HEK293 (cell line): ENCODE measurements around the gene ZNF324.
A peak's percentile ranks its signal among the peaks of the same experiment; 100 is the strongest.

ENCODE experiments used
- KLF7 ChIP-seq: fragments of 450-650 bp; formaldehyde crosslinking; IDR thresholded peaks from 2 replicates; pipeline ENCODE4 v1.5.1; 2016; ENCODE audit warnings: missing biosample characterization, missing genetic modification characterization, borderline replicate concordance
- MZF1 ChIP-seq: fragments of 450-650 bp; formaldehyde crosslinking; IDR thresholded peaks from 2 replicates; pipeline ENCODE4 v1.5.1; 2017; ENCODE audit warnings: missing biosample characterization, missing genetic modification characterization, borderline replicate concordance
- PRDM1 ChIP-seq: fragments of 450-650 bp; formaldehyde crosslinking; IDR thresholded peaks from 2 replicates; pipeline ENCODE4; 2016; ENCODE audit warnings: missing biosample characterization, missing genetic modification characterization
- RBAK ChIP-seq: fragments of 450-650 bp; formaldehyde crosslinking; IDR thresholded peaks from 2 replicates; pipeline ENCODE4 v1.5.1; 2016; ENCODE audit warnings: missing biosample characterization, missing genetic modification characterization
- TRIM28 ChIP-seq: IDR thresholded peaks from 2 replicates; pipeline ENCODE4 v1.6.1; 2011; ENCODE audit warnings: low read length, control low read depth, borderline replicate concordance
- YY1 ChIP-seq: fragments of 450-650 bp; formaldehyde crosslinking; IDR thresholded peaks from 2 replicates; pipeline ENCODE4 v1.5.1; 2018; ENCODE audit warnings: missing biosample characterization, missing genetic modification characterization
- ZEB2 ChIP-seq: fragments of 450-650 bp; formaldehyde crosslinking; IDR thresholded peaks from 2 replicates; pipeline ENCODE4 v1.5.1; 2016; ENCODE audit warnings: missing biosample characterization, missing genetic modification characterization
- ZNF138 ChIP-seq: fragments of 450-650 bp; formaldehyde crosslinking; IDR thresholded peaks from 2 replicates; pipeline ENCODE4 v1.5.1; 2016; ENCODE audit warnings: missing biosample characterization, missing genetic modification characterization, borderline replicate concordance
- ZNF24 ChIP-seq: fragments of 450-650 bp; formaldehyde crosslinking; IDR thresholded peaks from 2 replicates; pipeline ENCODE4 v1.5.1; 2016; ENCODE audit warnings: missing biosample characterization, missing genetic modification characterization
- ZNF302 ChIP-seq: fragments of 450-650 bp; formaldehyde crosslinking; IDR thresholded peaks from 2 replicates; pipeline ENCODE4 v1.5.1; 2016; ENCODE audit warnings: missing biosample characterization, missing genetic modification characterization, low read depth
- ZNF433 ChIP-seq: fragments of 450-650 bp; formaldehyde crosslinking; IDR thresholded peaks from 2 replicates; pipeline ENCODE4 v1.5.1; 2016; ENCODE audit warnings: missing biosample characterization, missing genetic modification characterization, low read depth
- ZNF501 ChIP-seq: fragments of 450-650 bp; formaldehyde crosslinking; IDR thresholded peaks from 2 replicates; pipeline ENCODE4 v1.5.1; 2016; ENCODE audit warnings: missing biosample characterization, missing genetic modification characterization
- ZNF777 ChIP-seq: fragments of 450-650 bp; formaldehyde crosslinking; IDR thresholded peaks from 2 replicates; pipeline ENCODE4 v1.5.1; 2017; ENCODE audit warnings: missing biosample characterization, missing genetic modification characterization, borderline replicate concordance
- TF ChIP-seq, protein P1 (sequence below): sonication (generic); formaldehyde crosslinking; IDR thresholded peaks from 2 replicates; pipeline ENCODE4 v1.8.1; 2022; ENCODE audit warnings: mild to moderate bottlenecking, moderate library complexity, missing genetic modification reagents
- TF ChIP-seq, protein P2 (sequence below): fragments of 450-650 bp; formaldehyde crosslinking; optimal IDR thresholded peaks from 2 replicates; pipeline ENCODE3; 2016; ENCODE audit warnings: missing biosample characterization, mild to moderate bottlenecking, missing genetic modification characterization
- TF ChIP-seq, protein P3 (sequence below): fragments of 450-650 bp; formaldehyde crosslinking; IDR thresholded peaks from 2 replicates; pipeline ENCODE4 v1.5.1; 2016; ENCODE audit warnings: missing biosample characterization, missing genetic modification characterization
- TF ChIP-seq, protein P4 (sequence below): fragments of 450-650 bp; formaldehyde crosslinking; IDR thresholded peaks from 2 replicates; pipeline ENCODE4 v1.5.1; 2016; ENCODE audit warnings: missing biosample characterization, missing genetic modification characterization
- TF ChIP-seq, protein P5 (sequence below): fragments of 450-650 bp; formaldehyde crosslinking; conservative IDR thresholded peaks from 2 replicates; pipeline ENCODE4 v1.5.1; 2016; ENCODE audit warnings: low read depth, missing biosample characterization, missing genetic modification characterization
- TF ChIP-seq, protein P6 (sequence below): fragments of 450-650 bp; formaldehyde crosslinking; IDR thresholded peaks from 2 replicates; pipeline ENCODE4 v1.5.1; 2016; ENCODE audit warnings: missing biosample characterization, missing genetic modification characterization
- TF ChIP-seq, protein P7 (sequence below): fragments of 450-650 bp; formaldehyde crosslinking; IDR thresholded peaks from 2 replicates; pipeline ENCODE4 v1.5.1; 2016; ENCODE audit warnings: missing biosample characterization, missing genetic modification characterization

The ZNF324 gene

DNA sequence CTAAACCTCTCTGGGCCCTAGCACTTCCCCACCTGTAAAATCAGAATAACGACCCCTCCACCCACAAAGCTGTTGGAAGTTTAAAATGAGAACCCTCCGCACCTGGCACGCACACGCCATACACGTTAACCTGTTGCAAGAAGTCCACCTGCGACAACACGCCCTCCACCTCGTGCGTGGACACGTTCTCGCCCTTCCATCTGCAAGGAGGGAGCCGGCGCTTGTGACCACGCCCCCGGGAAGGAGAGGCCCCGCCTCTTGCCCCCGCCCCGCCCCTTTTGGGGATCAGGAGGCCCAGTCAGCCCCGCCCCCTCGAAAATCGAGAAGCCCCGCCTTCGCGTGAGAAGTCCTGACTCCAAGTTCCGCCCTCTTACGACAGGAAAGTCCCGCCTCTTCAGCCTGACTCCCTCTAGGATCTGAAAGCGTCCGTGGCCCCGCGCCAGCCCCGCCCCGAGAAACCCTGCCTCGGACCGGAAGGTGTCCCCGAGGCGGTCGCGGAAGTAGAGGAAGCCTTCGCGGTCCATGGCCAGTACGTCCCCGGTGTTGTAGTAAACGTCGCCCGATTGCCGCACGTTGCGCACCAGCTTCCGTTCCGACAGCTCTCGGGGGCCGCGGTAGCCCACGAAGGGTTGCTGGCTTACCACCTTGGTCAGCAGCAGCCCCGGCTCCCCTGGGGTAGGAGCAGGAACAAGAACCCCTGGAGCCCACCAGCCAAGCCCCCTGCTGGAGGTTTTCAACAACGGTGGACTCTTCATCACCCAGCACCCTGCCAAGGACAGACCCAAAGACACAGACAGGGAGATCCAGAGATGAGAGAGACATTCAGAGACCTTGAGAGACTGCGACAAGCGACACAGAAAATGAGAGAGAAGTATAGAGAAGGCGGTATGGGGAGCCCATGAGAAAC is 32.4 kb downstream of the ZNF324 start (continued):
- TF ChIP-seq, protein P1, sequence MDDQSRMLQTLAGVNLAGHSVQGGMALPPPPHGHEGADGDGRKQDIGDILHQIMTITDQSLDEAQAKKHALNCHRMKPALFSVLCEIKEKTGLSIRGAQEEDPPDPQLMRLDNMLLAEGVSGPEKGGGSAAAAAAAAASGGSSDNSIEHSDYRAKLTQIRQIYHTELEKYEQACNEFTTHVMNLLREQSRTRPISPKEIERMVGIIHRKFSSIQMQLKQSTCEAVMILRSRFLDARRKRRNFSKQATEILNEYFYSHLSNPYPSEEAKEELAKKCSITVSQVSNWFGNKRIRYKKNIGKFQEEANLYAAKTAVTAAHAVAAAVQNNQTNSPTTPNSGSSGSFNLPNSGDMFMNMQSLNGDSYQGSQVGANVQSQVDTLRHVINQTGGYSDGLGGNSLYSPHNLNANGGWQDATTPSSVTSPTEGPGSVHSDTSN (CRISPR knock-in tag): 0 out of 2 replicates have a peak, but pooled peaks have one; percentile 20
- TF ChIP-seq TRIM28 (no peak), ZNF302 (no peak), YY1 (no peak), ZNF501 (tag by site-specific recombination) (peak; percentile 47; the same call in 1 of the 2 replicates), KLF7 (tag by site-specific recombination) (no peak), PRDM1 (no peak), RBAK (tag by site-specific recombination) (no peak), MZF1 (tag by site-specific recombination) (no peak), ZNF24 (peak; percentile 78), ZNF777 (tag by site-specific recombination) (peak; percentile 55), ZNF138 (tag by site-specific recombination) (0 out of 2 replicates have a peak, but pooled peaks have one; percentile 17), ZEB2 (tag by site-specific recombination) (peak; percentile 62; the same call in 1 of the 2 replicates), ZNF433 (tag by site-specific recombination) (no peak)
- TF ChIP-seq, protein P2, sequence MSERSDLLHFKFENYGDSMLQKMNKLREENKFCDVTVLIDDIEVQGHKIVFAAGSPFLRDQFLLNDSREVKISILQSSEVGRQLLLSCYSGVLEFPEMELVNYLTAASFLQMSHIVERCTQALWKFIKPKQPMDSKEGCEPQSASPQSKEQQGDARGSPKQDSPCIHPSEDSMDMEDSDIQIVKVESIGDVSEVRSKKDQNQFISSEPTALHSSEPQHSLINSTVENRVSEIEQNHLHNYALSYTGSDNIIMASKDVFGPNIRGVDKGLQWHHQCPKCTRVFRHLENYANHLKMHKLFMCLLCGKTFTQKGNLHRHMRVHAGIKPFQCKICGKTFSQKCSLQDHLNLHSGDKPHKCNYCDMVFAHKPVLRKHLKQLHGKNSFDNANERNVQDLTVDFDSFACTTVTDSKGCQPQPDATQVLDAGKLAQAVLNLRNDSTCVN (tag by site-specific recombination): peak; percentile 30
- TF ChIP-seq, protein P3, sequence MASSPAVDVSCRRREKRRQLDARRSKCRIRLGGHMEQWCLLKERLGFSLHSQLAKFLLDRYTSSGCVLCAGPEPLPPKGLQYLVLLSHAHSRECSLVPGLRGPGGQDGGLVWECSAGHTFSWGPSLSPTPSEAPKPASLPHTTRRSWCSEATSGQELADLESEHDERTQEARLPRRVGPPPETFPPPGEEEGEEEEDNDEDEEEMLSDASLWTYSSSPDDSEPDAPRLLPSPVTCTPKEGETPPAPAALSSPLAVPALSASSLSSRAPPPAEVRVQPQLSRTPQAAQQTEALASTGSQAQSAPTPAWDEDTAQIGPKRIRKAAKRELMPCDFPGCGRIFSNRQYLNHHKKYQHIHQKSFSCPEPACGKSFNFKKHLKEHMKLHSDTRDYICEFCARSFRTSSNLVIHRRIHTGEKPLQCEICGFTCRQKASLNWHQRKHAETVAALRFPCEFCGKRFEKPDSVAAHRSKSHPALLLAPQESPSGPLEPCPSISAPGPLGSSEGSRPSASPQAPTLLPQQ: peak; percentile 78
- TF ChIP-seq, protein P4, sequence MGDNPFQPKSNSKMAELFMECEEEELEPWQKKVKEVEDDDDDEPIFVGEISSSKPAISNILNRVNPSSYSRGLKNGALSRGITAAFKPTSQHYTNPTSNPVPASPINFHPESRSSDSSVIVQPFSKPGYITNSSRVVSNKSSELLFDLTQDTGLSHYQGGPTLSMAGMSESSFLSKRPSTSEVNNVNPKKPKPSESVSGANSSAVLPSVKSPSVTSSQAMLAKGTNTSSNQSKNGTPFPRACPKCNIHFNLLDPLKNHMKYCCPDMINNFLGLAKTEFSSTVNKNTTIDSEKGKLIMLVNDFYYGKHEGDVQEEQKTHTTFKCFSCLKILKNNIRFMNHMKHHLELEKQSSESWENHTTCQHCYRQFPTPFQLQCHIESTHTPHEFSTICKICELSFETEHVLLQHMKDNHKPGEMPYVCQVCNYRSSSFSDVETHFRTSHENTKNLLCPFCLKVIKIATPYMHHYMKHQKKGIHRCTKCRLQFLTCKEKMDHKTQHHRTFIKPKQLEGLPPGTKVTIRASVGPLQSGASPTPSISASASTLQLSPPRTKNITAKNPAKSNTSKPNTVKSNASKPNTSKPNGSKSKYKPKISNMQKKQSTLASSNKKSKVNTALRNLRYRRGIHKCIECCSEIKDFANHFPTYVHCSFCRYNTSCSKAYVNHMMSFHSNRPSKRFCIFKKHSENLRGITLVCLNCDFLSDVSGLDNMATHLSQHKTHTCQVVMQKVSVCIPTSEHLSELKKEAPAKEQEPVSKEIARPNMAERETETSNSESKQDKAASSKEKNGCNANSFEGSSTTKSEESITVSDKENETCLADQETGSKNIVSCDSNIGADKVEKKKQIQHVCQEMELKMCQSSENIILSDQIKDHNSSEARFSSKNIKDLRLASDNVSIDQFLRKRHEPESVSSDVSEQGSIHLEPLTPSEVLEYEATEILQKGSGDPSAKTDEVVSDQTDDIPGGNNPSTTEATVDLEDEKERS (tag by site-specific recombination): no peak
- TF ChIP-seq, protein P5, sequence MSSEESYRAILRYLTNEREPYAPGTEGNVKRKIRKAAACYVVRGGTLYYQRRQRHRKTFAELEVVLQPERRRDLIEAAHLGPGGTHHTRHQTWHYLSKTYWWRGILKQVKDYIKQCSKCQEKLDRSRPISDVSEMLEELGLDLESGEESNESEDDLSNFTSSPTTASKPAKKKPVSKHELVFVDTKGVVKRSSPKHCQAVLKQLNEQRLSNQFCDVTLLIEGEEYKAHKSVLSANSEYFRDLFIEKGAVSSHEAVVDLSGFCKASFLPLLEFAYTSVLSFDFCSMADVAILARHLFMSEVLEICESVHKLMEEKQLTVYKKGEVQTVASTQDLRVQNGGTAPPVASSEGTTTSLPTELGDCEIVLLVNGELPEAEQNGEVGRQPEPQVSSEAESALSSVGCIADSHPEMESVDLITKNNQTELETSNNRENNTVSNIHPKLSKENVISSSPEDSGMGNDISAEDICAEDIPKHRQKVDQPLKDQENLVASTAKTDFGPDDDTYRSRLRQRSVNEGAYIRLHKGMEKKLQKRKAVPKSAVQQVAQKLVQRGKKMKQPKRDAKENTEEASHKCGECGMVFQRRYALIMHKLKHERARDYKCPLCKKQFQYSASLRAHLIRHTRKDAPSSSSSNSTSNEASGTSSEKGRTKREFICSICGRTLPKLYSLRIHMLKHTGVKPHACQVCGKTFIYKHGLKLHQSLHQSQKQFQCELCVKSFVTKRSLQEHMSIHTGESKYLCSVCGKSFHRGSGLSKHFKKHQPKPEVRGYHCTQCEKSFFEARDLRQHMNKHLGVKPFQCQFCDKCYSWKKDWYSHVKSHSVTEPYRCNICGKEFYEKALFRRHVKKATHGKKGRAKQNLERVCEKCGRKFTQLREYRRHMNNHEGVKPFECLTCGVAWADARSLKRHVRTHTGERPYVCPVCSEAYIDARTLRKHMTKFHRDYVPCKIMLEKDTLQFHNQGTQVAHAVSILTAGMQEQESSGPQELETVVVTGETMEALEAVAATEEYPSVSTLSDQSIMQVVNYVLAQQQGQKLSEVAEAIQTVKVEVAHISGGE (tag by site-specific recombination): peak; percentile 99
- TF ChIP-seq, protein P6, sequence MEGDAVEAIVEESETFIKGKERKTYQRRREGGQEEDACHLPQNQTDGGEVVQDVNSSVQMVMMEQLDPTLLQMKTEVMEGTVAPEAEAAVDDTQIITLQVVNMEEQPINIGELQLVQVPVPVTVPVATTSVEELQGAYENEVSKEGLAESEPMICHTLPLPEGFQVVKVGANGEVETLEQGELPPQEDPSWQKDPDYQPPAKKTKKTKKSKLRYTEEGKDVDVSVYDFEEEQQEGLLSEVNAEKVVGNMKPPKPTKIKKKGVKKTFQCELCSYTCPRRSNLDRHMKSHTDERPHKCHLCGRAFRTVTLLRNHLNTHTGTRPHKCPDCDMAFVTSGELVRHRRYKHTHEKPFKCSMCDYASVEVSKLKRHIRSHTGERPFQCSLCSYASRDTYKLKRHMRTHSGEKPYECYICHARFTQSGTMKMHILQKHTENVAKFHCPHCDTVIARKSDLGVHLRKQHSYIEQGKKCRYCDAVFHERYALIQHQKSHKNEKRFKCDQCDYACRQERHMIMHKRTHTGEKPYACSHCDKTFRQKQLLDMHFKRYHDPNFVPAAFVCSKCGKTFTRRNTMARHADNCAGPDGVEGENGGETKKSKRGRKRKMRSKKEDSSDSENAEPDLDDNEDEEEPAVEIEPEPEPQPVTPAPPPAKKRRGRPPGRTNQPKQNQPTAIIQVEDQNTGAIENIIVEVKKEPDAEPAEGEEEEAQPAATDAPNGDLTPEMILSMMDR (tag by site-specific recombination): 0 out of 2 replicates have a peak, but pooled peaks have one; percentile 24
- TF ChIP-seq, protein P7, sequence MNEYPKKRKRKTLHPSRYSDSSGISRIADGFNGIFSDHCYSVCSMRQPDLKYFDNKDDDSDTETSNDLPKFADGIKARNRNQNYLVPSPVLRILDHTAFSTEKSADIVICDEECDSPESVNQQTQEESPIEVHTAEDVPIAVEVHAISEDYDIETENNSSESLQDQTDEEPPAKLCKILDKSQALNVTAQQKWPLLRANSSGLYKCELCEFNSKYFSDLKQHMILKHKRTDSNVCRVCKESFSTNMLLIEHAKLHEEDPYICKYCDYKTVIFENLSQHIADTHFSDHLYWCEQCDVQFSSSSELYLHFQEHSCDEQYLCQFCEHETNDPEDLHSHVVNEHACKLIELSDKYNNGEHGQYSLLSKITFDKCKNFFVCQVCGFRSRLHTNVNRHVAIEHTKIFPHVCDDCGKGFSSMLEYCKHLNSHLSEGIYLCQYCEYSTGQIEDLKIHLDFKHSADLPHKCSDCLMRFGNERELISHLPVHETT (tag by site-specific recombination): peak; percentile 54; the same call in 1 of the 2 replicates
